Endothelial cell of umbilical vein (primary cell): ENCODE measurements around the gene CTTN. TPM values are rescaled to one million over a fixed set of nuclear protein-coding genes. Genes with fewer than 3 reads are reported as not detected.

Experiments used
- BruUV-seq: library from RNA; stranded (reverse); fragments of 400-500 nt; replicated peaks from 2 replicates; lab custom pipeline; 2021; lab: Mats Ljungman, UMichigan
- CTCF ChIA-PET: fragments of 300-600, 350-600 bp; sonication (Branson Sonifier 250); formaldehyde crosslinking; loops from one replicate; lab custom pipeline; 2021; ENCODE audit warnings: antibody characterized with exemption, inconsistent platforms; lab: Charles Lee
- POLR2A ChIA-PET: fragments of 300-600, 350-600 bp; sonication (Branson Sonifier 250); formaldehyde crosslinking; loops from one replicate; lab custom pipeline; 2021; ENCODE audit warnings: antibody characterized with exemption, inconsistent platforms; lab: Charles Lee
- DNase-seq: peaks from one replicate; pipeline ENCODE4 v3.0.0-alpha.2; 2011; ENCODE audit warnings: low read depth, low spot score
- FAIRE-seq: peaks from 2 replicates; lab custom pipeline; 2011; peaks lifted over from hg19 to GRCh38; lab: Jason Lieb, UNC
- H2AFZ ChIP-seq: 2 replicates; pipeline ENCODE4 v1.6.0; 2012; ENCODE audit warnings: low read depth, low read length, control low read depth, inconsistent platforms
- H3K27ac ChIP-seq: 2 replicates; pipeline ENCODE4 v1.5.1; 2011; ENCODE audit warnings: low read depth, mild to moderate bottlenecking, control low read depth, low read length, moderate library complexity; ENCODE audit not compliant: insufficient read depth
- H3K27me3 ChIP-seq, 2 experiments: 2 replicates each; pipeline versions ENCODE4 v1.6.0 to v1.6.1; 2011; ENCODE audit warnings: low read length in 2 of 2, mixed read lengths in 1 of 2; ENCODE audit not compliant: control insufficient read depth in 2 of 2, insufficient read depth in 2 of 2
- H3K36me3 ChIP-seq, 2 experiments: 2 replicates in 1 of 2; 3 replicates in 1 of 2; pipeline ENCODE4 v1.5.1; 2011; ENCODE audit warnings: low read length in 2 of 2, mild to moderate bottlenecking in 1 of 2, moderate library complexity in 1 of 2; ENCODE audit not compliant: control insufficient read depth in 2 of 2, insufficient read depth in 2 of 2; ENCODE audit errors: extremely low read depth in 1 of 2
- H3K4me1 ChIP-seq: 3 replicates; pipeline ENCODE4 v1.5.1; 2011; ENCODE audit warnings: mild to moderate bottlenecking, low read length; ENCODE audit not compliant: control insufficient read depth, insufficient read depth; ENCODE audit errors: extremely low read depth
- H3K4me2 ChIP-seq: 2 replicates; pipeline ENCODE4 v1.6.1; 2011; ENCODE audit warnings: low read length, control low read depth, mixed read lengths; ENCODE audit not compliant: insufficient read depth
- H3K4me3 ChIP-seq, 3 experiments: fragments of 200-600 bp in 1 of 3; sonication (generic), shearing (Covaris generic) in 1 of 3; replicated peaks in 1 of 3; 2 replicates each; pipeline ENCODE4 v1.5.1; 2011 to 2016; ENCODE audit warnings: control low read depth in 3 of 3, low read length in 3 of 3, mild to moderate bottlenecking in 2 of 3, inconsistent platforms in 1 of 3, low read depth in 1 of 3, moderate library complexity in 1 of 3; ENCODE audit not compliant: insufficient read depth in 1 of 3
- H3K79me2 ChIP-seq: 2 replicates; pipeline ENCODE4 v1.6.0; 2012; ENCODE audit warnings: low read length, inconsistent platforms; ENCODE audit not compliant: control insufficient read depth, insufficient read depth
- H3K9ac ChIP-seq: replicated peaks from 2 replicates; pipeline ENCODE3; 2011; ENCODE audit warnings: low read length, control low read depth; ENCODE audit not compliant: insufficient read depth; ENCODE audit errors: extremely low read depth
- H3K9me1 ChIP-seq: replicated peaks from 3 replicates; pipeline ENCODE4 v1.6.0; 2011; ENCODE audit warnings: mild to moderate bottlenecking, low read length; ENCODE audit not compliant: control insufficient read depth, insufficient read depth; ENCODE audit errors: extremely low read depth
- H3K9me3 ChIP-seq: replicated peaks from 2 replicates; pipeline ENCODE4 v1.5.1; 2012; ENCODE audit warnings: low read length, inconsistent platforms; ENCODE audit not compliant: control insufficient read depth, insufficient read depth
- H4K20me1 ChIP-seq: replicated peaks from 2 replicates; pipeline ENCODE3; 2011; ENCODE audit warnings: mild to moderate bottlenecking, low read length; ENCODE audit not compliant: control insufficient read depth, insufficient read depth; ENCODE audit errors: extremely low read depth
- EZH2 ChIP-seq: IDR thresholded peaks from 2 replicates; pipeline ENCODE4 v1.6.1; 2012; ENCODE audit warnings: borderline replicate concordance, low read depth, mild to moderate bottlenecking, moderate library complexity, low read length, inconsistent platforms; ENCODE audit not compliant: severe bottlenecking
- FOS ChIP-seq: IDR thresholded peaks from 2 replicates; pipeline ENCODE4 v1.6.1; 2011; ENCODE audit warnings: mild to moderate bottlenecking, low read length, moderate library complexity, borderline replicate concordance; ENCODE audit not compliant: insufficient read depth
- GATA2 ChIP-seq: IDR thresholded peaks from 2 replicates; pipeline ENCODE4 v1.7.0; 2011; ENCODE audit warnings: low read depth, mild to moderate bottlenecking, moderate library complexity, mixed read lengths, low read length; ENCODE audit not compliant: insufficient read length, insufficient read depth
- JUN ChIP-seq: IDR thresholded peaks from 2 replicates; pipeline ENCODE4 v1.6.1; 2011; ENCODE audit warnings: borderline replicate concordance, low read depth; ENCODE audit not compliant: insufficient read length, insufficient read depth
- MYC ChIP-seq: IDR thresholded peaks from one replicate; pipeline ENCODE4 v1.6.1; 2011; ENCODE audit warnings: mild to moderate bottlenecking, low read depth, low read length
- POLR2A ChIP-seq: IDR thresholded peaks from 2 replicates; pipeline ENCODE4 v1.6.1; 2012; ENCODE audit warnings: low read depth, mild to moderate bottlenecking, control low read depth, low read length
- POLR2AphosphoS5 ChIP-seq: IDR thresholded peaks from 2 replicates; pipeline ENCODE4 v1.6.1; 2012; ENCODE audit warnings: low read depth, mild to moderate bottlenecking, control low read depth, low read length, moderate library complexity; ENCODE audit not compliant: insufficient read depth
- dilution Hi-C: fragments of 300-500 bp; cut with MboI; formaldehyde crosslinking; loops from one replicate; pipeline ENCODE4 v1.15.0; 2019; ENCODE audit warnings: low sequenced_read_pairs; ENCODE audit not compliant: extremely low pct_ligation_motif_present
- intact Hi-C: fragments of 100-400 bp; cut with micrococcal nuclease; formaldehyde crosslinking; loops from one replicate; pipeline ENCODE4 v1.10.0; 2022
- polyA plus RNA-seq, 4 experiments: library from polyadenylated mRNA; depleted of rRNA in 3 of 4; stranded (reverse) in 3 of 4; unstranded in 1 of 4; fragments of >200 nt; gene quantifications; 2 replicates each; pipeline versions ENCODE4 v1.2.1 to v1.2.3, GENCODE V29; 2011 to 2012; ENCODE audit warnings: missing spikeins in 1 of 4
- total RNA-seq: library from RNA; stranded (reverse); gene quantifications from 2 replicates; pipeline ENCODE4 v1.2.3, GENCODE V29; 2021
- TF ChIP-seq, protein P1 (sequence below), 2 donors: IDR thresholded peaks; 1 replicate in 1 of 2; 2 replicates in 1 of 2; pipeline ENCODE4 v1.5.1; 2011; ENCODE audit warnings: low read length in 2 of 2, mild to moderate bottlenecking in 2 of 2, moderate library complexity in 2 of 2, control low read depth in 1 of 2, inconsistent platforms in 1 of 2, low read depth in 1 of 2; ENCODE audit not compliant: insufficient read depth in 1 of 2; ENCODE audit errors: extremely low read depth in 1 of 2
- TF ChIP-seq, protein P2 (sequence below): IDR thresholded peaks from 2 replicates; pipeline ENCODE4 v1.6.1; 2011; ENCODE audit not compliant: insufficient read depth, insufficient read length

Gene CTTN
- total and polyA plus RNA-seq, 2 donors (not counting 3 experiments of a cell fraction or from before 2014, with no cell fraction given) = 161 to 330 TPM

DNA sequence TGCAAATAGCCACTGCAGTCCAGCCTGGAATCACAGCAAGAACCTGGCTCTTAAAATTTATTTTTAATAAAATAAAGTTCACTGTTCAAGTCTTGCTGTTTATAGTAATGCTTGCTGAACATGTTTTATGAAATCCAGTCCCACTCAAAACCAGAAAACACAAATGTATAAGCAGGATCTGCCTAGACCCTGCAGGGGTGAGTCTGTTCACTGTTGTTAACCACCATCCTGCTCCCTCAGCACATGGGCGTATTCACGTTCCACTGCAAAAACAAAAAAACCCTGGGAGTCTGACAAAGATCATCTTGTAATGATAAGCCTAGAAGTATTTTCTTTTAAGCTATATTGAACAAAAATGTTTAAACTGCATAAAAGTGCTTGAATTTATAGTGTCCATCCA is 45.0 kb upstream of the CTTN start:
- H3K9ac ChIP-seq = no peak overlapping the region
- no peaks in the 10 kb centered on the region for H3K79me2 ChIP-seq
- H3K27me3 ChIP-seq = no peaks in the 10 kb centered on the region
- POLR2A ChIA-PET = no interaction called here
- H3K36me3 ChIP-seq = peaks cover 9 to 28% of the 10 kb centered on the region in 2 experiments
- H3K4me3 ChIP-seq = no peak overlapping the region
- H2AFZ ChIP-seq = no peak overlapping the region
- dilution Hi-C loops = no loop called here
- no peaks in the 10 kb centered on the region for H3K9me3 ChIP-seq
- H3K27ac ChIP-seq = no peak overlapping the region
- intact Hi-C loops = no loop called here
- H3K4me2 ChIP-seq = no peak overlapping the region
- no TSS peak for BruUV-seq
- no peak for DNase-seq
- CTCF ChIA-PET = no interaction called here
- no peaks in the 10 kb centered on the region for H4K20me1 ChIP-seq
- TF ChIP-seq POLR2AphosphoS5 (no peak), GATA2 (no peak), MYC (no peak), POLR2A (no peak), JUN (no peak), EZH2 (no peak), FOS (no peak)
- TF ChIP-seq, protein P1, sequence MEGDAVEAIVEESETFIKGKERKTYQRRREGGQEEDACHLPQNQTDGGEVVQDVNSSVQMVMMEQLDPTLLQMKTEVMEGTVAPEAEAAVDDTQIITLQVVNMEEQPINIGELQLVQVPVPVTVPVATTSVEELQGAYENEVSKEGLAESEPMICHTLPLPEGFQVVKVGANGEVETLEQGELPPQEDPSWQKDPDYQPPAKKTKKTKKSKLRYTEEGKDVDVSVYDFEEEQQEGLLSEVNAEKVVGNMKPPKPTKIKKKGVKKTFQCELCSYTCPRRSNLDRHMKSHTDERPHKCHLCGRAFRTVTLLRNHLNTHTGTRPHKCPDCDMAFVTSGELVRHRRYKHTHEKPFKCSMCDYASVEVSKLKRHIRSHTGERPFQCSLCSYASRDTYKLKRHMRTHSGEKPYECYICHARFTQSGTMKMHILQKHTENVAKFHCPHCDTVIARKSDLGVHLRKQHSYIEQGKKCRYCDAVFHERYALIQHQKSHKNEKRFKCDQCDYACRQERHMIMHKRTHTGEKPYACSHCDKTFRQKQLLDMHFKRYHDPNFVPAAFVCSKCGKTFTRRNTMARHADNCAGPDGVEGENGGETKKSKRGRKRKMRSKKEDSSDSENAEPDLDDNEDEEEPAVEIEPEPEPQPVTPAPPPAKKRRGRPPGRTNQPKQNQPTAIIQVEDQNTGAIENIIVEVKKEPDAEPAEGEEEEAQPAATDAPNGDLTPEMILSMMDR (IDR thresholded peaks at IDR 0.05; ENCODE audit: extremely low read depth in 1 of 2, insufficient read depth in 1 of 2, low read depth in 1 of 2, low read length in 2 of 2) = no peak
- TF ChIP-seq, protein P2, sequence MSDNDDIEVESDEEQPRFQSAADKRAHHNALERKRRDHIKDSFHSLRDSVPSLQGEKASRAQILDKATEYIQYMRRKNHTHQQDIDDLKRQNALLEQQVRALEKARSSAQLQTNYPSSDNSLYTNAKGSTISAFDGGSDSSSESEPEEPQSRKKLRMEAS = no peak
- no peaks in the 10 kb centered on the region for H3K9me1 ChIP-seq
- no peaks in the 10 kb centered on the region for H3K4me1 ChIP-seq
- FAIRE-seq = no peak
